OCI-LY7 (cell line): ENCODE results near the gene UMAD1.

Experiments used
- EZH2phosphoT487 ChIP-seq: fragments of 200-600 bp; sonication (generic); IDR thresholded peaks from 2 replicates; pipeline ENCODE4 v1.6.1; 2018; ENCODE audit warnings: low read depth, borderline replicate concordance, mild to moderate bottlenecking, mixed run types, antibody characterized with exemption, low read length, moderate library complexity, mixed read lengths
- TF ChIP-seq, protein P1 (sequence below): fragments of 200-600 bp; sonication (generic); conservative IDR thresholded peaks from 2 replicates; pipeline ENCODE4 v1.5.1; 2014; ENCODE audit warnings: mild to moderate bottlenecking, antibody characterized with exemption, low read length, moderate library complexity, mixed read lengths

DNA sequence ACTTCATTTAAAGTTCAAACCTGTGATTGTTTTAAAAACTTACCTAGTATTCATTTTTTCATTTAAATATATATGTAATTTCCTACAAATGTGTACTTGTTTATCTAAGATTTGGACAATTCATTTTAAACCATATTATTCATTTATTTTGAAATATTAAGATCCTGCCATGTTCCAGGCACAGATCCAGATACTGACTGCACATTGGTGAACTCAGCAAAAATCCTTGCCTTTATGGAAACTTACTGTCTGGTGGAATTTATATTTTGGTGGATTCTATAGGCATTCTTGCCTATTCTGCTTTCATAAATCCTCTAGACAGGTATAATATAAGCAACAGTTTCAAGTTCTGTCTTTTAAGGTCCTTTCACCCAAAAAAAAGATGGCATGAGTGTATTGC, 126.1 kb downstream of the UMAD1 start:
- TF ChIP-seq, protein P1, sequence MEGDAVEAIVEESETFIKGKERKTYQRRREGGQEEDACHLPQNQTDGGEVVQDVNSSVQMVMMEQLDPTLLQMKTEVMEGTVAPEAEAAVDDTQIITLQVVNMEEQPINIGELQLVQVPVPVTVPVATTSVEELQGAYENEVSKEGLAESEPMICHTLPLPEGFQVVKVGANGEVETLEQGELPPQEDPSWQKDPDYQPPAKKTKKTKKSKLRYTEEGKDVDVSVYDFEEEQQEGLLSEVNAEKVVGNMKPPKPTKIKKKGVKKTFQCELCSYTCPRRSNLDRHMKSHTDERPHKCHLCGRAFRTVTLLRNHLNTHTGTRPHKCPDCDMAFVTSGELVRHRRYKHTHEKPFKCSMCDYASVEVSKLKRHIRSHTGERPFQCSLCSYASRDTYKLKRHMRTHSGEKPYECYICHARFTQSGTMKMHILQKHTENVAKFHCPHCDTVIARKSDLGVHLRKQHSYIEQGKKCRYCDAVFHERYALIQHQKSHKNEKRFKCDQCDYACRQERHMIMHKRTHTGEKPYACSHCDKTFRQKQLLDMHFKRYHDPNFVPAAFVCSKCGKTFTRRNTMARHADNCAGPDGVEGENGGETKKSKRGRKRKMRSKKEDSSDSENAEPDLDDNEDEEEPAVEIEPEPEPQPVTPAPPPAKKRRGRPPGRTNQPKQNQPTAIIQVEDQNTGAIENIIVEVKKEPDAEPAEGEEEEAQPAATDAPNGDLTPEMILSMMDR = no peak
- TF ChIP-seq EZH2phosphoT487 = no peak
